ENCODE data around the gene RAD51B.

RAD51B gene

DNA sequence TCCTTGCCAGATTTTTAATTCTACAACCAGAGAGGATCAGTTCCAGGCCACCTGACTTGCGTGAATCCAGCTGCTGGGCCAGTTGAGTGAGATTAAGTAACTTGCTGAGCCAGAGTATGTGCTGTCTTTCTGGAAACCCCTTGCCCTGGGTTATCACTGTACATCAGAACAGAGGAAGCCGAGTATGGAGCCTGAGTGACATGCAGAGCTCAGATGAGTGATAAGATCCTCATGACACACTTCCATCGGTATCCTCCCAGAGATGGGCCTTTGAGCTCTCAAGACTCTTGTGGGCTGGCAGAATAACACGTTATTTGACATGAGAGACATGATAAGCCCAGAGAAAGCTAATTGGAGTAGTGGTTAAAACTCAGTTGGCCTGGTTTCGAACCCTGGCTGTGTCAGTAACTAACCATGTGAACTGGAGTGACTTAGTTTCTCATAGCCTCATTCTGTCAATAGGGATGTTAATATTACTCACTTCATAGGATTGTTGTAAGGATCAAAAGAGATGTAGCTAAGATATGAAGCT, 585.1 kb downstream of the RAD51B start:
- peak overlapping the region in 5 of 11 experiments; percentile 2 to 77 (median 31); a peak in 9 of 22 replicates for H3K9ac ChIP-seq
- H3K36me3 ChIP-seq: no peaks in the 10 kb centered on the region
- no peak overlapping the region for H3K4me3 ChIP-seq
- TF ChIP-seq Cebpa-rat (IDR thresholded peaks at IDR 0.05): no peak
- H3K27me3 ChIP-seq: no peaks in the 10 kb centered on the region
- H3K9me3 ChIP-seq (replicated peaks in 1 of 11): no peaks in the 10 kb centered on the region
- peak overlapping the region in 10 of 11 experiments; percentile 61 to 97 (median 88); a peak in 20 of 22 replicates for H3K27ac ChIP-seq
- H4K20me1 ChIP-seq: no peaks in the 10 kb centered on the region
- peaks cover 80 to 96% (median 93%) of the 10 kb centered on the region in 10 experiments for H3K4me1 ChIP-seq
- H3K4me2 ChIP-seq: peak overlapping the region; percentile 74 to 89 (median 82); a peak in 21 of 22 replicates

DNA sequence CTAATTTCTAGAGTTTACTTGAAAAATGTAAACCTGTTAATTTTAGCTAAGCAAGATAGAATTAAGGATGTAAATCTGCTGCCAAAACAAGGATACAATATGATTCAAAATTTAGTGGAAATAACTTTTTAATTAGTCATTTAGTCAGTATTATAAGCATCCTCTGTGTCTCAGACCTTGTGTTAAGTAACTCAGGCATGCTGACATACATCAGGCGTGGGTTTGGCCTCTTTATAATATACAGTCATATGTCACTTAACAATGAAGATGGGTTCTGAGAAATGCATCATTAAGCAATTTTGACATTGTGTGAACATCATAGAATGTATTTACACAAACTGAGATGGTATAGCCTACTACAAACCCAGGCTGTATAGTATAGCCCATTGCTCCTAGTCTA, 586.4 kb downstream of the RAD51B start:
- H3K4me3 ChIP-seq: no peak overlapping the region
- no peaks in the 10 kb centered on the region for H4K20me1 ChIP-seq
- no peak overlapping the region for H3K9ac ChIP-seq
- H3K36me3 ChIP-seq: no peaks in the 10 kb centered on the region
- no peaks in the 10 kb centered on the region for H3K27me3 ChIP-seq
- TF ChIP-seq Cebpa-rat (IDR thresholded peaks at IDR 0.05): no peak
- H3K4me1 ChIP-seq: peaks cover 75 to 92% (median 89%) of the 10 kb centered on the region in 10 experiments
- H3K9me3 ChIP-seq (replicated peaks in 1 of 11): peaks cover 0 to 9% (median 0%) of the 10 kb centered on the region in 11 experiments; a peak in 3 of 22 replicates
- peak overlapping the region in 8 of 11 experiments; percentile 2 to 83 (median 80); a peak in 12 of 22 replicates for H3K4me2 ChIP-seq
- H3K27ac ChIP-seq: peak overlapping the region in 7 of 11 experiments; percentile 13 to 91 (median 87); a peak in 10 of 22 replicates

DNA sequence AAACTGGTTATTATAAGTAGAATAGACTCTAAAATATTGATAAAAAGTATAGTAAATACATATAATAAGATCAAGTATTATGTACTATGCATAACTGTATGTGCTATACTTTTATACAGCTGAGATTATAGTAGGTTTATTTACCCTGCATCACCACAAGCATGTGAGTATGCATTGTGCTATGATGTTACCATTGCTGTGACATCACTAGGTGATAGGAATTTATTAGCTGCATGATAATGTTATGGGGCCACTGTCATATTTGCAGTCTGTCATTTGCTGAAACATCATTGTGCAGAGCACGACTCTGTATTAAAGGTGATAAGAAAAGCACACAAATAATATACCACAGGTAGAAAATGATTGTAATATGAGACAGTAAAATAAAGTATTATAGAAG, 587.7 kb downstream of the RAD51B start:
- TF ChIP-seq Cebpa-rat (IDR thresholded peaks at IDR 0.05): no peak
- no peak overlapping the region for H3K9ac ChIP-seq
- H3K27me3 ChIP-seq: no peaks in the 10 kb centered on the region
- no peaks in the 10 kb centered on the region for H4K20me1 ChIP-seq
- H3K4me2 ChIP-seq: peak overlapping the region in 9 of 11 experiments; percentile 41 to 67 (median 57); a peak in 12 of 22 replicates
- H3K36me3 ChIP-seq: 0 out of 22 replicates have a peak, but pooled peaks cover 0 to 5% (median 0%) of the 10 kb centered on the region in 11 experiments
- no peak overlapping the region for H3K4me3 ChIP-seq
- peaks cover 62 to 90% (median 76%) of the 10 kb centered on the region in 10 experiments for H3K4me1 ChIP-seq
- H3K9me3 ChIP-seq (replicated peaks in 1 of 11): peaks cover 0 to 9% (median 0%) of the 10 kb centered on the region in 11 experiments; a peak in 4 of 22 replicates
- peak overlapping the region in 7 of 11 experiments; percentile 57 to 78 (median 67); a peak in 11 of 22 replicates for H3K27ac ChIP-seq

DNA sequence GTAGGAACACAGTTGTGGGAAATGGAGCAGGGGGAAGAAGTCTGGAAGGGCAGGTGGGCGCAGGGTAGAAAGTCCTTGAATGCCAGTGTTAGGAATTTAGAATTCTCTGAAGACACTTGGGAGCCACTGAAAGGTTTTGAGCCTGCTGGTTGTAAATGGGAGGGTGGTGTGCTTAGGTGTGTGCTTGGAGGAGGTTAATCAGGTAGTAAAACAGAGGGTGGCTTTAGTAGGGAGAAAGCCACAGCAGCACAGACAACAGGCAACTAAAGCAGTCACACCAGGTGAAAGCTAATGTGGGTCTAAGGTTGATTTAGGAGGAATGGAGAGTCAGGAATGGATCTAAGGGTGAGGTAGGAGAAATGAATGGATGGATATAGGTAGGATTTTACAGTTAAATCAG, 588.2 kb downstream of the RAD51B start:
- H3K9me3 ChIP-seq (replicated peaks in 1 of 11): peaks cover 0 to 9% (median 0%) of the 10 kb centered on the region in 11 experiments; a peak in 4 of 22 replicates
- TF ChIP-seq Cebpa-rat (IDR thresholded peaks at IDR 0.05): no peak
- peak overlapping the region; percentile 41 to 67 (median 55) for H3K4me2 ChIP-seq
- H3K27me3 ChIP-seq: no peaks in the 10 kb centered on the region
- no peak overlapping the region for H3K4me3 ChIP-seq
- 0 out of 22 replicates have a peak, but pooled peaks cover 0 to 5% (median 0%) of the 10 kb centered on the region in 11 experiments for H3K36me3 ChIP-seq
- no peaks in the 10 kb centered on the region for H4K20me1 ChIP-seq
- H3K9ac ChIP-seq: peak overlapping the region in 3 of 11 experiments; percentile 5 to 24 (median 24); a peak in 3 of 22 replicates
- peak overlapping the region; percentile 47 to 78 (median 66); a peak in 21 of 22 replicates for H3K27ac ChIP-seq
- peaks cover 57 to 86% (median 71%) of the 10 kb centered on the region in 10 experiments for H3K4me1 ChIP-seq

DNA sequence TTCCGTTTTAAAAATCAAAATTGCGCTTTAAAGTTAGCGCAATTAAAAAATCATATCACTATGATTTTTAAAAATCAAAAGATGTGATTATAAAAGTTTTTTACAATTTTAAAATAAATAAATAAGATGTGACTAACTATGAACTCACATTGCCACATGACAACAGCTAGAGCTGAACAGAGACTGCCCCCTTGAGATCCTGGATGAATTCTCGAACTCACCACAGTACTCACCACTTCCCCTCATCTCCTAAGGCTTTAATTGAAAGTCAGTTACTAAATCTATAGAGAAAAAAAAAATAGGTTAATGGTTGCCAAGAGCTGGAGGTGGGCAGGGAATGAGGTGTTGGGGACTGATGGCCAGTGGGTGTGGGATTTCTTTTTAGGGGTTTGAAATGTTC, 589.1 kb downstream of the RAD51B start:
- no peaks in the 10 kb centered on the region for H3K27me3 ChIP-seq
- no peak overlapping the region for H3K4me3 ChIP-seq
- H3K36me3 ChIP-seq: 0 out of 22 replicates have a peak, but pooled peaks cover 0 to 5% (median 0%) of the 10 kb centered on the region in 11 experiments
- peak overlapping the region; percentile 43 to 67 (median 57) for H3K4me2 ChIP-seq
- H3K9ac ChIP-seq: peak overlapping the region in 5 of 11 experiments; percentile 19 to 48 (median 36); a peak in 6 of 22 replicates
- H3K4me1 ChIP-seq: peaks cover 52 to 86% (median 67%) of the 10 kb centered on the region in 10 experiments
- H3K9me3 ChIP-seq (replicated peaks in 1 of 11): peaks cover 0 to 9% (median 0%) of the 10 kb centered on the region in 11 experiments; a peak in 4 of 22 replicates
- peak overlapping the region; percentile 50 to 78 (median 66); a peak in 21 of 22 replicates for H3K27ac ChIP-seq
- no peaks in the 10 kb centered on the region for H4K20me1 ChIP-seq
- no peak for TF ChIP-seq Cebpa-rat (IDR thresholded peaks at IDR 0.05)

DNA sequence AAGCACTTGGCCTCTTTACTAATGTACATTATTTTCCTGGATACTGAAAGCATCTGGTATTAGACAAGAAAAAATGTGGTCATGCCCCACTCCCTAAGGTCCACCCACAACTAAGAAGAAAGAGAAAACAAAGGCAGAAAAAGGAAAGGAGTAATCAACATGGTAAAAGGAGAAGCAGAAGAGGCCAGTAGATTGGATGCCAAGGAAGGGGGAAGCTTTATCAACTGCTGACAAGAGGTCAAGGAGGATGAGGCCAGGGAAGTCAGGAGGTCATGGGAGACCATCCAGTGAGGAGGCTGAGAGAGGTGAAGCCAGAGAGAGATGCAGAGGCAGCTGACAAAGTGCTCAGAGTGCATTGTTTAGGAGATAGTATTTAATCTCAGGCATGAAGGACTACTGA, 589.8 kb downstream of the RAD51B start:
- 0 out of 22 replicates have a peak, but pooled peaks cover 0 to 5% (median 0%) of the 10 kb centered on the region in 11 experiments for H3K36me3 ChIP-seq
- H3K4me3 ChIP-seq: no peak overlapping the region
- H3K4me1 ChIP-seq: peaks cover 45 to 82% (median 60%) of the 10 kb centered on the region in 10 experiments
- no peak for TF ChIP-seq Cebpa-rat (IDR thresholded peaks at IDR 0.05)
- H3K9me3 ChIP-seq (replicated peaks in 1 of 11): peaks cover 0 to 9% (median 0%) of the 10 kb centered on the region in 11 experiments; a peak in 4 of 22 replicates
- H3K9ac ChIP-seq: peak overlapping the region in 6 of 11 experiments; percentile 6 to 48 (median 32); a peak in 6 of 22 replicates
- no peaks in the 10 kb centered on the region for H3K27me3 ChIP-seq
- H3K4me2 ChIP-seq: peak overlapping the region; percentile 43 to 67 (median 57)
- H4K20me1 ChIP-seq: no peaks in the 10 kb centered on the region
- H3K27ac ChIP-seq: peak overlapping the region; percentile 50 to 78 (median 66); a peak in 21 of 22 replicates

DNA sequence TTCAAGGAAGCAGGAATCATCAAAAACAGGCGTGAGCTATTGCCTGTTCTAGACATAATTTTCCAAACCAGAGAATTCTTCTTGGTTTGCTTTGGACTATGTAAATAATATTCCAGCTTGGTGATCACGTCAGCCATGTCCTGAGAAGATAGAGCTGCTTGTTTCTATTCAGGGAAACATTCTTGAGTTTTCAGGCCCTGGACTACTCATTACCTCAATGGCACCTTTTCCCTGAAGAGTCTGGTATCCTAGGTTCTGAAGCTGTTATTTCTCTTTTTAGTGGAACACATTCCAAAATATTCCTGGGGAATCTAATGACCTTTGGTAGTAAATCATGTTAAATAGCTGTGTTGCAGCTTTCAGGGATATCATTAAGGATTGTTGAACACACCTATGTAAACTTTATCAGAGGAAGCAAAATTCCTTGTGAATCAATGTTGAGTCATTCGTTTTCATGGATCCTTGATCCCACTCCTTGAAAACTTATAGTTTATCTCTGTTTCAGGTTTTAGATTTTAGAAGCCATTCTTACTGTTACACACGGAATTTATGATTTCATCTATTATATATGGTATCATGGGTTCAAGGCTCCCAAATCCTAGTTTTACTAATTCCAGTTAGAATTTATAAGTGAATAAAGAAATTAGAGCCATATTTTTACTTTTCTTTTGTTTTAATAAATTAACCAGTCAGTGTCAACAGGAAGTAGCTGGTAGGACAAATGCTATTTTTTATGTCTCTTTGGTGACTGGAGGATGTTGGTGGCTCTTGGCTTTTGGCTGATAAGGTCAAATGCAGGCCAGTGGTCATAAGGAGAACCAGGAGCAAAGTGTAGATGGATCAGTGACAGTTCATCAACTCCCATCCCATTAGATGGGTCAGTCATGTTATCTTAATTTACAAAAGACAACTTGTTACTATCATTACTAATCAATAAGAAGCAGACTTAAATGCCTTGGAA, 593.2 kb downstream of the RAD51B start:
- Histone ChIP-seq H3K9ac (no peak overlapping the region), H3K36me3 (peaks cover 0 to 5% (median 0%) of the 10 kb centered on the region in 11 experiments; a peak in 1 of 22 replicates), H3K27me3 (no peaks in the 10 kb centered on the region), H3K4me1 (peaks cover 37 to 71% (median 56%) of the 10 kb centered on the region in 10 experiments), H4K20me1 (no peaks in the 10 kb centered on the region), H3K9me3 (replicated peaks in 1 of 11) (peaks cover 0 to 13% (median 0%) of the 10 kb centered on the region in 11 experiments; a peak in 5 of 22 replicates), H3K27ac (no peak overlapping the region), H3K4me2 (peak overlapping the region in 10 of 11 experiments; percentile 1 to 55 (median 18); a peak in 10 of 22 replicates), H3K4me3 (no peak overlapping the region)
- TF ChIP-seq Cebpa-rat (IDR thresholded peaks at IDR 0.05): no peak

DNA sequence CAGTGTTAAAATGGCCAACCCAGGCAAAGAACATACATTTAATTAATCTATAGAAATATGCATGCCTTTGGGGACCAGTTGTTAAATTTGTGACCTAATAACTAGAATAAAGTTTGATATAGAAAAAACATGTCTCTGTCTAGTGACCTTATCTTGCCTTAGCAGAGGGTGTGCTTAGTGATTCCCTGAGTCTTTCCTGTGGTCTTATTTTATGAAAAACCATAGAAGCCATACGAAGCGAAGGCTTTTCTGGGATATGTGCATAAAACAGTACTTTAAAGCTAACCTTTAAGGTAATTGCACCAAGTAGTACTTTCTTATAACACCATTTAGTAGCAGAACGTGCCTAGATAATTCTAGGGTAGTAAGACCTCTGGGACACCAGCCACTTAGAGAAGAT, 593.9 kb downstream of the RAD51B start:
- Histone ChIP-seq H3K9ac (no peak overlapping the region), H4K20me1 (no peaks in the 10 kb centered on the region), H3K4me3 (no peak overlapping the region), H3K36me3 (peaks cover 0 to 5% (median 0%) of the 10 kb centered on the region in 11 experiments; a peak in 1 of 22 replicates), H3K4me1 (peaks cover 29 to 65% (median 49%) of the 10 kb centered on the region in 10 experiments), H3K27ac (no peak overlapping the region), H3K4me2 (peak overlapping the region in 8 of 11 experiments; percentile 1 to 55 (median 14); a peak in 7 of 22 replicates), H3K9me3 (replicated peaks in 1 of 11) (peaks cover 0 to 20% (median 5%) of the 10 kb centered on the region in 11 experiments; a peak in 5 of 22 replicates), H3K27me3 (no peaks in the 10 kb centered on the region)
- no peak for TF ChIP-seq Cebpa-rat (IDR thresholded peaks at IDR 0.05)
